Psoas muscle (tissue), 8 donors: ENCODE measurements around the gene TBC1D22A. TPM values are rescaled to one million over a fixed set of nuclear protein-coding genes. Genes with fewer than 3 reads are reported as not detected.

ENCODE experiments used
- ATAC-seq, 4 donors: fragments of 200-7000 bp; cut with Tn5 transposase; one replicate each; pipeline ENCODE4 v1.9.1; 2020; ENCODE audit warnings: moderate library complexity in 3 of 4, mild to moderate bottlenecking in 2 of 4
- DNase-seq, 2 donors: peaks; one replicate each; pipeline ENCODE4 v3.0.0-alpha.2; 2020
- H3K27ac ChIP-seq: fragments of 200-600 bp; one replicate; pipeline ENCODE4 v1.8.0; 2022
- H3K27me3 ChIP-seq, 3 donors: fragments of 200-600 bp in 1 of 3; one replicate each; pipeline versions ENCODE4 v1.6.1 to v1.8.0; 2013 to 2022; ENCODE audit warnings: low read length in 2 of 3, mild to moderate bottlenecking in 2 of 3, moderate library complexity in 1 of 3; ENCODE audit not compliant: insufficient read depth in 3 of 3
- H3K36me3 ChIP-seq, 2 donors: fragments of 200-600 bp in 1 of 2; one replicate each; pipeline versions ENCODE4 v1.6.1 to v1.8.0; 2013 to 2022; ENCODE audit warnings: low read depth in 1 of 2, mild to moderate bottlenecking in 1 of 2, moderate library complexity in 1 of 2; ENCODE audit not compliant: insufficient read depth in 1 of 2
- H3K4me1 ChIP-seq: fragments of 200-600 bp; one replicate; pipeline ENCODE4 v1.8.0; 2022
- H3K4me3 ChIP-seq: fragments of 200-600 bp; one replicate; pipeline ENCODE4 v1.8.0; 2022; ENCODE audit warnings: mild to moderate bottlenecking
- H3K9me3 ChIP-seq: fragments of 200-600 bp; one replicate; pipeline ENCODE4 v1.8.0; 2022
- CTCF ChIP-seq: fragments of 200-600 bp; IDR thresholded peaks from one replicate; pipeline ENCODE4 v1.8.0; 2022; ENCODE audit warnings: antibody characterized with exemption
- WGBS, 3 donors: extraction: QIAGEN DNeasy Blood & Tissue Kit; methylation state at CpG; one replicate each; pipeline versions ENCODE4 v1.1.6 to v1.1.7; 2013; 5-methylcytosine and 5-hydroxymethylcytosine counted together
- intact Hi-C, 2 donors: fragments of 100-400 bp; cut with DNase I; formaldehyde crosslinking; loops; one replicate each; pipeline versions ENCODE4 v1.11.0 to v1.14.2; 2022
- polyA plus RNA-seq, 3 donors: library from polyadenylated mRNA; stranded (reverse); fragments of 200-250 nt; gene quantifications; one replicate each; pipeline ENCODE4 v1.2.3, GENCODE V29; 2013
- total RNA-seq, 4 donors: library from RNA; stranded (reverse); fragmentation: NEBNext Ultra II Directional in 2 of 4; extraction: Animal tissue kit (Norgen Biotek cat#: 25700) in 2 of 4; gene quantifications; one replicate each; pipeline versions ENCODE4 v1.2.1 to v1.2.4, GENCODE V29; 2021 to 2023
- donor health status: healthy with polysubstance abuse.
- donor health status: DM: no; HTN: no; CAD: no; lungs with moderate emphysema.
- donor health status: Bipolar disorder and iron deficiency.
- donor health status: healthy.
- donor health status: DM: yes; HTN: yes; CAD: no.
- donor health status: DM: no; HTN: no; CAD: no.
- donor health status: DM: no; HTN: no; CAD: no.
- donor health status: DM: yes; HTN: yes; CAD: no.

Gene TBC1D22A
- total and polyA plus RNA-seq, 7 donors: 11.7 to 25.0 (median 18.9) TPM

GRCh38 chr22:46727813-46728364 is 34.6 kb upstream of the TBC1D22A start:
- ATAC-seq (no peak), DNase-seq (no peak)
- H3K27me3 ChIP-seq: no peaks in the 10 kb centered on the region
- no peaks in the 10 kb centered on the region for H3K9me3 ChIP-seq
- TF ChIP-seq CTCF: no peak
- WGBS, 3 donors: 87 to 90% (median 89%) methylated on average over 19 of the region's 19 CpGs
- intact Hi-C loops: no loop called here
- no peak overlapping the region for H3K4me3 ChIP-seq
- H3K4me1 ChIP-seq: peaks cover 45% of the 10 kb centered on the region
- H3K36me3 ChIP-seq: peaks cover 0 to 17% of the 10 kb centered on the region in 2 donors
- H3K27ac ChIP-seq: no peak overlapping the region

- Histone ChIP-seq H3K4me3 (no peak overlapping the region), H3K9me3 (no peaks in the 10 kb centered on the region), H3K36me3 (peaks cover 0 to 17% of the 10 kb centered on the region in 2 donors), H3K27me3 (no peaks in the 10 kb centered on the region), H3K4me1 (peaks cover 45% of the 10 kb centered on the region), H3K27ac (no peak overlapping the region)
- WGBS, 3 donors: 63 to 72% (median 66%) methylated on average over 11 of the region's 11 CpGs
- TF ChIP-seq CTCF: no peak
- ATAC-seq: peak in 1 of 4 donors; percentile 8
- peak in 1 of 2 donors; percentile 59 for DNase-seq
- intact Hi-C loops: no loop called here
Observed at GRCh38 chr22:46728470-46728869, 34.0 kb upstream of the TBC1D22A start.

- WGBS, 3 donors: 46 to 60% (median 50%) methylated on average over 9 of the region's 9 CpGs
- Histone ChIP-seq H3K27me3 (no peaks in the 10 kb centered on the region), H3K27ac (peak overlapping the region; percentile 71), H3K4me1 (peaks cover 62% of the 10 kb centered on the region), H3K9me3 (no peaks in the 10 kb centered on the region), H3K4me3 (no peak overlapping the region), H3K36me3 (peaks cover 0 to 11% of the 10 kb centered on the region in 2 donors)
- DNase-seq: no peak
- ATAC-seq: peak in 2 of 4 donors; percentile 50 to 56
- no peak for TF ChIP-seq CTCF
- intact Hi-C loops: loop anchor here in 1 of 2 donors (10.0 kb wide), 1 partner anchor 166 kb away; no protein-coding TSS in a partner anchor
Observed at GRCh38 chr22:46730568-46731245, 31.7 kb upstream of the TBC1D22A start.

- Histone ChIP-seq H3K9me3 (no peaks in the 10 kb centered on the region), H3K27me3 (no peaks in the 10 kb centered on the region), H3K4me1 (peaks cover 65% of the 10 kb centered on the region), H3K27ac (peak overlapping the region; percentile 71), H3K36me3 (peaks cover 0 to 6% of the 10 kb centered on the region in 2 donors), H3K4me3 (peak overlapping the region; percentile 7)
- ATAC-seq (peak; percentile 83 to 90 (median 87)), DNase-seq (peak; percentile 58 to 76)
- no peak for TF ChIP-seq CTCF
- WGBS, 3 donors: 34 to 46% (median 45%) methylated on average over 21 to 22 of the region's 22 CpGs
- intact Hi-C loops: loop anchor here in 1 of 2 donors (10.0 kb wide), 1 partner anchor 167 kb away; no protein-coding TSS in a partner anchor
Observed at GRCh38 chr22:46731246-46732040, 31.0 kb upstream of the TBC1D22A start.
